A172 (cell line): ENCODE results near the gene PNPLA7. TPM values are rescaled to one million over a fixed set of nuclear protein-coding genes. Genes with fewer than 3 reads are reported as not detected.
A peak's percentile ranks its signal among the peaks of the same experiment; 100 is the strongest.
"Not testable (repeated sequence)": the region's sequence is repeated elsewhere in the genome, so short reads cannot be mapped to it uniquely, and the experiment has no call there.

Experiments used
- DNase-seq: peaks from one replicate; pipeline ENCODE4 v3.0.0-alpha.2; 2015; ENCODE audit warnings: low spot score
- total RNA-seq: library from RNA; depleted of rRNA; stranded (reverse); fragments of >200 nt; shearing (Covaris generic); gene quantifications from 2 replicates; pipeline ENCODE4 v1.2.3, GENCODE V29; 2014

The PNPLA7 gene
- total RNA-seq, 1 experiment from 2014 or later, result 0.14 TPM

GRCh38 chr9:137575364-137575715, 25.1 kb upstream of the PNPLA7 start:
- peak; percentile 41 for DNase-seq

GRCh38 chr9:137574192-137574591, 24.0 kb upstream of the PNPLA7 start:
- no peak for DNase-seq

- no peak for DNase-seq
These were observed 20.4 kb upstream of the PNPLA7 start for GRCh38 chr9:137570566-137570965.

GRCh38 chr9:137569609-137570203, 19.5 kb upstream of the PNPLA7 start:
- DNase-seq, result no peak

- DNase-seq, result not testable (repeated sequence)
These were observed 18.2 kb upstream of the PNPLA7 start for GRCh38 chr9:137568445-137568844.

- DNase-seq, result no peak
These were observed 14.7 kb upstream of the PNPLA7 start for GRCh38 chr9:137564817-137565411.

- no peak for DNase-seq
These were observed 13.9 kb upstream of the PNPLA7 start for GRCh38 chr9:137564134-137564533.

GRCh38 chr9:137558127-137558526, 7.9 kb upstream of the PNPLA7 start:
- DNase-seq, result no peak

GRCh38 chr9:137556069-137556838, 6.1 kb upstream of the PNPLA7 start:
- peak; percentile 51 for DNase-seq

- no peak for DNase-seq
These were observed 5.0 kb upstream of the PNPLA7 start for GRCh38 chr9:137555179-137555578.

GRCh38 chr9:137554349-137554748, 4.1 kb upstream of the PNPLA7 start:
- DNase-seq, result no peak

- DNase-seq, result not testable (repeated sequence)
These were observed 3.5 kb upstream of the PNPLA7 start for GRCh38 chr9:137553654-137554053.

- peak; percentile 13 for DNase-seq
These were observed 2.0 kb upstream of the PNPLA7 start for GRCh38 chr9:137552022-137552768.

- DNase-seq, result peak; percentile 75
These were observed 1.2 kb upstream of the PNPLA7 start, which contains the start of gene MRPL41 for GRCh38 chr9:137551264-137552021. Gene MRPL41, plus strand, starts transcription at chr9:137551879. Its CDS starts 203 bp downstream, at chr9:137552082.

GRCh38 chr9:137550958-137551263, 709 bp upstream of the PNPLA7 start:
- not testable (repeated sequence) for DNase-seq

- no peak for DNase-seq
These were observed 2.3 kb downstream of the PNPLA7 start for GRCh38 chr9:137547687-137548543.

GRCh38 chr9:137545123-137545522, 5.1 kb downstream of the PNPLA7 start:
- no peak for DNase-seq

- DNase-seq, result no peak
These were observed 5.9 kb downstream of the PNPLA7 start for GRCh38 chr9:137544176-137544760.

GRCh38 chr9:137543237-137543963, 6.8 kb downstream of the PNPLA7 start:
- DNase-seq, result no peak

GRCh38 chr9:137542486-137542885, 7.7 kb downstream of the PNPLA7 start:
- no peak for DNase-seq
